Testis (tissue), 2 donors: ENCODE results near the gene NOVA1.

Source experiments
- POLR2A ChIP-seq: fragments of 450-650 bp; IDR thresholded peaks from one replicate; pipeline ENCODE4 v1.6.1; 2017; ENCODE audit warnings: antibody characterized with exemption, mild to moderate bottlenecking, moderate library complexity
- TF ChIP-seq, protein P1 (sequence below), 3 experiments: fragments of 450-650 bp in 2 of 3; fragments of 200-600 bp in 1 of 3; sonication (generic) in 1 of 3; IDR thresholded peaks; one replicate each; pipeline ENCODE4 v1.5.1; 2016 to 2019; ENCODE audit warnings: antibody characterized with exemption in 3 of 3, mild to moderate bottlenecking in 2 of 3, moderate library complexity in 1 of 3

DNA sequence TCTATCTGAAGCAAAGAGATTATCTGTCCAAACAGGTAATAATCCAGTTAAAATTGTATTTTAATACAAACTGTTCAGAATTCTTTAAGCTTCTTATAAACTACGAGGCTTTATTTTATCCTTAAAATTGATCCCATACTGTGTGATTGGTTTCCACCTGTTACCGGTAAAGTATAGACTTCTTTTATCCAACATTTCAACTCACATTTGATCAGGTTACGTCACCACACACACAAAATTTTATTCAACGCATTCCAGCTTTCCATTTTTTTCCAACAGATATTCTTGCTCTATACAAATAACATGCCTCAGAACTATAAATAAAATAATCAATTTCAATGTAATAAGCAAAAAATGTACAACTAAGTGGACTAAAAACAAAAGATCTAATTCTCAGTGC lies 4.5 kb downstream of the NOVA1 start:
- no peak for TF ChIP-seq POLR2A
- TF ChIP-seq, protein P1, sequence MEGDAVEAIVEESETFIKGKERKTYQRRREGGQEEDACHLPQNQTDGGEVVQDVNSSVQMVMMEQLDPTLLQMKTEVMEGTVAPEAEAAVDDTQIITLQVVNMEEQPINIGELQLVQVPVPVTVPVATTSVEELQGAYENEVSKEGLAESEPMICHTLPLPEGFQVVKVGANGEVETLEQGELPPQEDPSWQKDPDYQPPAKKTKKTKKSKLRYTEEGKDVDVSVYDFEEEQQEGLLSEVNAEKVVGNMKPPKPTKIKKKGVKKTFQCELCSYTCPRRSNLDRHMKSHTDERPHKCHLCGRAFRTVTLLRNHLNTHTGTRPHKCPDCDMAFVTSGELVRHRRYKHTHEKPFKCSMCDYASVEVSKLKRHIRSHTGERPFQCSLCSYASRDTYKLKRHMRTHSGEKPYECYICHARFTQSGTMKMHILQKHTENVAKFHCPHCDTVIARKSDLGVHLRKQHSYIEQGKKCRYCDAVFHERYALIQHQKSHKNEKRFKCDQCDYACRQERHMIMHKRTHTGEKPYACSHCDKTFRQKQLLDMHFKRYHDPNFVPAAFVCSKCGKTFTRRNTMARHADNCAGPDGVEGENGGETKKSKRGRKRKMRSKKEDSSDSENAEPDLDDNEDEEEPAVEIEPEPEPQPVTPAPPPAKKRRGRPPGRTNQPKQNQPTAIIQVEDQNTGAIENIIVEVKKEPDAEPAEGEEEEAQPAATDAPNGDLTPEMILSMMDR (IDR thresholded peaks at IDR 0.05) = no peak
